ENCODE measurements around the gene DCHS1. TPM values are rescaled to one million over a fixed set of nuclear protein-coding genes. Genes with fewer than 3 reads are reported as not detected.

Gene DCHS1
- total RNA-seq, 2 donors from 2014 or later = 0.73 to 1.6 TPM

DNA sequence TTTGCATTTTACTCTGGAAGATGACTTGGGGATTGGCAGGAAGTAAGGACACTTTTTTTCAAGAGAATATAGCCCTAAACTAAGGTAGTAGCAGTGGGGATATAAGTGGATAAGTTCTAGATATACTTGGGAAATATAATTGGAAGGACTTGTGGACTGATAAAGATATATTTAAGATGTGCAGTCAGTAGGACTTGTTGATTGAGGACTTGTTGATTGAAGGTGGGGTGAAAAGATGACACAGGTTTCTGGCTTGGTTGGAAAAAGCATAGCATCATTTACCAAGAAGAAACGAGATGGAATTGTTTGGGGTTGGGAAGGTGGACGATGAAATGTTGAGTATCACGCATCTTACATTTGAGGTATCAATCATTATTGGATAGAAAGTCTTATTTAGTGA, 42.1 kb downstream of the DCHS1 start:
- peaks cover 16% of the 10 kb centered on the region for H3K36me3 Mint-ChIP-seq
- no peak for ATAC-seq
- H3K4me3 Mint-ChIP-seq = no peak overlapping the region

GRCh38 chr11:6612213-6613041, 43.2 kb downstream of the DCHS1 start, which contains the start of gene TAF10:
Gene TAF10, minus strand, starts transcription at chr11:6612216. Its CDS starts 27 bp downstream, at chr11:6612189.
- Mint-ChIP-seq H3K36me3 (peaks cover 16% of the 10 kb centered on the region), H3K9me3 (no peaks in the 10 kb centered on the region), H3K27me3 (no peaks in the 10 kb centered on the region), H3K4me1 (ENCODE audit: low read depth in 2 of 2) (peaks cover 39 to 40% of the 10 kb centered on the region in 2 donors), H3K4me3 (no peak within 1 kb of the TSS), H3K27ac (no peak within 1 kb of the TSS)
- ATAC-seq (peak; percentile 94 to 96), DNase-seq (ENCODE audit: low spot score) (peak; percentile 97)

More for the DNA sequence above, 42.1 kb downstream of the DCHS1 start:
- H3K27ac Mint-ChIP-seq = no peak overlapping the region
- no peaks in the 10 kb centered on the region for H3K9me3 Mint-ChIP-seq
- peaks cover 33 to 36% of the 10 kb centered on the region in 2 donors for H3K4me1 Mint-ChIP-seq (ENCODE audit: low read depth in 2 of 2)
- no peak for DNase-seq (ENCODE audit: low spot score)
- H3K27me3 Mint-ChIP-seq = no peaks in the 10 kb centered on the region

DNA sequence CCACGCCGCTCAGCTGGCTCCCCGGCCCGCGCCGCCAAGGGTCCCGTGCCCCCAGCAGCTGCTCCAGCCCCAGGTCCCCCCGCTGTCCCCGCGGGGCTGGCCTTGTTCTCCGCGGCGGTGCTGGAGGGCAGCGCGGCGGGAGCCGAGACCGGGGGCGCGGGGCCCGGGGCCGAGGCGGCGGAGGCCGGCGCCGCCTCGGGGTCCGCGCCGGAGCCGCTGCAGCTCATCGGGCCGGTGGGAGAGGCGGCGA, 43.7 kb downstream of the DCHS1 start:
- peak in 1 of 2 donors; percentile 16 for ATAC-seq
- peaks cover 16% of the 10 kb centered on the region for H3K36me3 Mint-ChIP-seq

GRCh38 chr11:6611092-6611962, 44.3 kb downstream of the DCHS1 start:
- Mint-ChIP-seq H3K27ac (no peak overlapping the region), H3K4me1 (ENCODE audit: low read depth in 2 of 2) (peaks cover 39 to 42% of the 10 kb centered on the region in 2 donors), H3K9me3 (no peaks in the 10 kb centered on the region), H3K27me3 (no peaks in the 10 kb centered on the region), H3K4me3 (no peak overlapping the region), H3K36me3 (peaks cover 16% of the 10 kb centered on the region)
- peak; percentile 6 for DNase-seq (ENCODE audit: low spot score)
- ATAC-seq = peak in 1 of 2 donors; percentile 34

More for the DNA sequence above, 43.7 kb downstream of the DCHS1 start:
- H3K9me3 Mint-ChIP-seq = no peaks in the 10 kb centered on the region
- no peak overlapping the region for H3K4me3 Mint-ChIP-seq
- no peak overlapping the region for H3K27ac Mint-ChIP-seq
- H3K27me3 Mint-ChIP-seq = no peaks in the 10 kb centered on the region
- no peak for DNase-seq (ENCODE audit: low spot score)
- H3K4me1 Mint-ChIP-seq (ENCODE audit: low read depth in 2 of 2) = peaks cover 39 to 43% of the 10 kb centered on the region in 2 donors

GRCh38 chr11:6610591-6610990, 45.0 kb downstream of the DCHS1 start:
- DNase-seq (ENCODE audit: low spot score) (peak; percentile 22), ATAC-seq (no peak)
- peaks cover 11% of the 10 kb centered on the region for H3K36me3 Mint-ChIP-seq
- no peaks in the 10 kb centered on the region for H3K9me3 Mint-ChIP-seq
- no peak overlapping the region for H3K27ac Mint-ChIP-seq
- no peak overlapping the region for H3K4me3 Mint-ChIP-seq
- peaks cover 41 to 42% of the 10 kb centered on the region in 2 donors for H3K4me1 Mint-ChIP-seq (ENCODE audit: low read depth in 2 of 2)
- no peaks in the 10 kb centered on the region for H3K27me3 Mint-ChIP-seq

GRCh38 chr11:6609502-6610015, 46.0 kb downstream of the DCHS1 start:
- Mint-ChIP-seq H3K36me3 (peaks cover 7% of the 10 kb centered on the region), H3K4me3 (no peak overlapping the region), H3K4me1 (ENCODE audit: low read depth in 2 of 2) (peaks cover 39 to 41% of the 10 kb centered on the region in 2 donors), H3K9me3 (no peaks in the 10 kb centered on the region), H3K27ac (no peak overlapping the region), H3K27me3 (no peaks in the 10 kb centered on the region)
- DNase-seq (ENCODE audit: low spot score) = peak; percentile 12
- ATAC-seq = no peak

DNA sequence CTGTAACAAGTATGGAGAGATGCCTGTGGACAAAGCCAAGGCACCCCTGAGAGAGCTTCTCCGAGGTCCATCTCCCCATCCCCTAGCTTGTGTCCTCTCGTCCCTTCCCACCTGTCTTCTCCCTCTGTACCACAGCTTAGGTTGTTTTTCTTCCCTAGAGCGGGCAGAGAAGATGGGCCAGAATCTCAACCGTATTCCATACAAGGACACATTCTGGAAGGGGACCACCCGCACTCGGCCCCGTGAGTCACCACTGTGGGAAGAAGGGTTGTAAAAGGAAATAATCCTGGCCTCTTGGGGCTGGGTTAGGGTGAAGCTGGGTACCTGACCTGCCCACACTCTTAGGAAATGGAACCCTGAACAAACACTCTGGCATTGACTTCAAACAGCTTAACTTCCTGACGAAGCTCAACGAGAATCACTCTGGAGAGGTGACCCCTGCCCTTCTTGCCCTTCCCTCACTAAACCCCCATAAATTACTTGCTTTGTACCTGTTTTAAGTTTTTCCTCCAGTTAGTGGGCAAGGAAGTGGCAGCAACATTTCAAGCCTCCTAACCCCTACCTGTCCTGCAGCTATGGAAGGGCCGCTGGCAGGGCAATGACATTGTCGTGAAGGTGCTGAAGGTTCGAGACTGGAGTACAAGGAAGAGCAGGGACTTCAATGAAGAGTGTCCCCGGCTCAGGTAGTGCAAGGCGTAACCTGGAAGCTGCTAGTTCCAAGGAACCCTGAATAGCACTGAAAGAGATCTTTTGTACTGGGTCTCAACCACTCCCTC, 46.7 kb downstream of the DCHS1 start:
- Mint-ChIP-seq H3K27me3 (no peaks in the 10 kb centered on the region), H3K4me3 (no peak overlapping the region), H3K36me3 (peaks cover 7% of the 10 kb centered on the region), H3K27ac (no peak overlapping the region), H3K4me1 (ENCODE audit: low read depth in 2 of 2) (peaks cover 39 to 41% of the 10 kb centered on the region in 2 donors), H3K9me3 (no peaks in the 10 kb centered on the region)
- DNase-seq (ENCODE audit: low spot score) (peak; percentile 39), ATAC-seq (no peak)

- peak; percentile 39 for DNase-seq (ENCODE audit: low spot score)
- Mint-ChIP-seq H3K4me3 (no peak overlapping the region), H3K9me3 (no peaks in the 10 kb centered on the region), H3K27ac (no peak overlapping the region), H3K36me3 (peaks cover 7% of the 10 kb centered on the region), H3K4me1 (ENCODE audit: low read depth in 2 of 2) (peaks cover 39 to 41% of the 10 kb centered on the region in 2 donors), H3K27me3 (no peaks in the 10 kb centered on the region)
- ATAC-seq = no peak
Measured at GRCh38 chr11:6608011-6608410, 47.6 kb downstream of the DCHS1 start.

GRCh38 chr11:6607190-6607795, 48.3 kb downstream of the DCHS1 start:
- H3K27ac Mint-ChIP-seq = no peak overlapping the region
- peaks cover 7% of the 10 kb centered on the region for H3K36me3 Mint-ChIP-seq
- peaks cover 39 to 41% of the 10 kb centered on the region in 2 donors for H3K4me1 Mint-ChIP-seq (ENCODE audit: low read depth in 2 of 2)
- H3K9me3 Mint-ChIP-seq = no peaks in the 10 kb centered on the region
- H3K4me3 Mint-ChIP-seq = no peak overlapping the region
- DNase-seq (ENCODE audit: low spot score) (no peak), ATAC-seq (no peak)
- no peaks in the 10 kb centered on the region for H3K27me3 Mint-ChIP-seq

DNA sequence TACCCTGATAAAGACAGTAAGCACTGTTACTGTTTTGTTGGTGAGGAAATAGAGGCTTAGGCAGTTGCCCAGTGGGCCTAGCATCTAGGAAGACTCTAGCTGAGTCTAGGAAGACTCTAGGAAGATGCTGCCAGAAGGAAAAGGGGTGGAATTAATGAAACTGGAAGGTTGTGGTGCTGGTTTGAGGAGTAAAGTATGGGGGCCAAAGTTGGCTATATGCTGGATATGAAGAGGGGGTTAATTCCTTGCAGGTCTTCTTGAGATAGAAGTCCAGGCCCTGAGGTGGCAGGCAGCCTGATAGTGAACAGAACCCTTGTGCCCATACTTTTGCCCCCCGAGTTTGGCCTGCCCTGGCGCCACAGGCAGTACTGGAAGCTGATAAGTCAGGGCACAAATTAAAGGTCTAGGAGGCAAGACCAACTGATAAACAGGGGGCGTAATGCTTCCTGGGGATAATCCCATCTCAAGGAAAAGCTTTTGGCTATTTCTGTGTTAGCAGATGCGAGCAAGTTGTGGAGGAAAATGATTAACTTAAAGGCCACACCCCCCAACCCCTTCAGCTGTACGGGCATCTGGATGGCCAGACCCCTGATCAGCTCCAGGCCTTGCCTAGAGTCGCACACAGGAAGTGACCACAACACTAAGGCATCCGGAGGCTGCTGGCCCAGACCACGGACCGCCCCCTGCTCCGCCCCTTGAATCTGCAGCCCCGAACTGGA, 49.0 kb downstream of the DCHS1 start:
- Mint-ChIP-seq H3K4me1 (ENCODE audit: low read depth in 2 of 2) (peaks cover 39 to 46% of the 10 kb centered on the region in 2 donors), H3K4me3 (no peak overlapping the region), H3K27me3 (no peaks in the 10 kb centered on the region), H3K27ac (no peak overlapping the region), H3K9me3 (no peaks in the 10 kb centered on the region), H3K36me3 (peaks cover 10% of the 10 kb centered on the region)
- ATAC-seq (peak; percentile 62 to 77), DNase-seq (ENCODE audit: low spot score) (peak; percentile 91)

DNA sequence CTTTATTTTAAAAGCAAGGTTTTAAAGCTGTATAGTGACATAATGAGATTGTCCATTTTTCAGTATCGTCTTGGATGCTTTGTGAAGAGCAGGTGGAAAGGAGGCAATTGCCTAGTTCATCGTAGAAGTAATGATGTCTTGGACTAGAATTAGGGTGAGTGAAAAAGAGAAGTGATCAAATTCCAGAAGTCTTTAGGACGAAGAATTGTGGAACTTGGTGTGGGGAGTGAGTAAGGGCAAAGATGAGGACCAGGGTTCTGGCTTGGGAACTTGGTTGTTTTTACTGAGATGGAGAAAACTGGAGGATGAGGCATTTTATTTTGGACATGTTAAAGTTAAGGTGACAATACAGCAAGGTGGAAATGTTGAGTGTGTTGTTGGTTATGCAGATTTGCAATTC, 50.8 kb downstream of the DCHS1 start:
- peaks cover 25 to 39% of the 10 kb centered on the region in 2 donors for H3K4me1 Mint-ChIP-seq (ENCODE audit: low read depth in 2 of 2)
- no peaks in the 10 kb centered on the region for H3K9me3 Mint-ChIP-seq
- ATAC-seq (no peak), DNase-seq (ENCODE audit: low spot score) (no peak)
- H3K27me3 Mint-ChIP-seq = no peaks in the 10 kb centered on the region
- H3K4me3 Mint-ChIP-seq = no peak overlapping the region
- H3K36me3 Mint-ChIP-seq = peaks cover 11% of the 10 kb centered on the region
- H3K27ac Mint-ChIP-seq = no peak overlapping the region

GRCh38 chr11:6604081-6604626, 51.5 kb downstream of the DCHS1 start:
- Mint-ChIP-seq H3K9me3 (no peaks in the 10 kb centered on the region), H3K27ac (no peak overlapping the region)

More at GRCh38 chr11:6604081-6604626, 51.5 kb downstream of the DCHS1 start:
- no peaks in the 10 kb centered on the region for H3K27me3 Mint-ChIP-seq
- H3K36me3 Mint-ChIP-seq = peaks cover 13% of the 10 kb centered on the region
- ATAC-seq (peak; percentile 3 to 51), DNase-seq (ENCODE audit: low spot score) (peak; percentile 60)
- H3K4me3 Mint-ChIP-seq = no peak overlapping the region
- H3K4me1 Mint-ChIP-seq (ENCODE audit: low read depth in 2 of 2) = peaks cover 22 to 40% of the 10 kb centered on the region in 2 donors
